Hypothalamus (tissue), 51 donors: Measurements from ENCODE around the gene ASPRV1.

Experiments
- DNase-seq, 51 donors: peaks; one replicate each; lab custom pipeline; 2025; lab: John Stamatoyannopoulos, UW

ASPRV1 gene

GRCh38 chr2:69945441-69945840 lies 16.0 kb downstream of the ASPRV1 start:
- no peak for DNase-seq

GRCh38 chr2:69944756-69945155 lies 16.7 kb downstream of the ASPRV1 start:
- no peak for DNase-seq

DNA sequence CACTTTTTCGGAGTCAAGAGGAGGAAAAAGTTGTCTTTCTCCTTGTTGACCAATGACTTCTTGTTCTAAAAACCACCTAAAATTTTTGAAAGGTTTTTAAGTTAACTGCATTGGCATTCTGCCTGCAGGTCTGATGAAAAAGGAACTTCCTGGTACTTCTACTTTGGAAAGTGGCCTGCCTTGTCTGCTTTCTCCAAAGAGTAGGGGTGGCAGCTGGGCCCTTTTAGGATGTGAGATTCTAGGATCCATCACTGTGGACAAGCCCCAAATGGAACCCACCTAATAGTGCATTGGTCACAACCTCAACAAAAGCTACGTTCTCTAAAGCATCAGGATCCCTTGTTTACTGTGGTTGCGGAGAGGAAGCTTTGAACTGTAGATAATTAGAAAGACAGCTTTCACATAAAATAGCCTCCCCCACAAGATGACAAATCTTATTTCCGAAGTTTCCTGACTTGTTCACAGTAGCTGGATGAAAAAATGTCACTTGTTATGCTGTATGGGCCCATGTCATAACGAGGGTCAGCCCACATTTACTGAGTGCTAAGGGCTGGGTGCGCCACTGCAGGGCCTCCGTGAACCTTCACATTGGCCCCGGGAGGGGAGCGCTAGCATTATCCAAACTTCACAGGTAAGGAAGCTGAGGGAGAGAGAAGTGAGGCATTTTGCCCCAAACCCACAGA lies 17.4 kb downstream of the ASPRV1 start:
- no peak for DNase-seq

DNA sequence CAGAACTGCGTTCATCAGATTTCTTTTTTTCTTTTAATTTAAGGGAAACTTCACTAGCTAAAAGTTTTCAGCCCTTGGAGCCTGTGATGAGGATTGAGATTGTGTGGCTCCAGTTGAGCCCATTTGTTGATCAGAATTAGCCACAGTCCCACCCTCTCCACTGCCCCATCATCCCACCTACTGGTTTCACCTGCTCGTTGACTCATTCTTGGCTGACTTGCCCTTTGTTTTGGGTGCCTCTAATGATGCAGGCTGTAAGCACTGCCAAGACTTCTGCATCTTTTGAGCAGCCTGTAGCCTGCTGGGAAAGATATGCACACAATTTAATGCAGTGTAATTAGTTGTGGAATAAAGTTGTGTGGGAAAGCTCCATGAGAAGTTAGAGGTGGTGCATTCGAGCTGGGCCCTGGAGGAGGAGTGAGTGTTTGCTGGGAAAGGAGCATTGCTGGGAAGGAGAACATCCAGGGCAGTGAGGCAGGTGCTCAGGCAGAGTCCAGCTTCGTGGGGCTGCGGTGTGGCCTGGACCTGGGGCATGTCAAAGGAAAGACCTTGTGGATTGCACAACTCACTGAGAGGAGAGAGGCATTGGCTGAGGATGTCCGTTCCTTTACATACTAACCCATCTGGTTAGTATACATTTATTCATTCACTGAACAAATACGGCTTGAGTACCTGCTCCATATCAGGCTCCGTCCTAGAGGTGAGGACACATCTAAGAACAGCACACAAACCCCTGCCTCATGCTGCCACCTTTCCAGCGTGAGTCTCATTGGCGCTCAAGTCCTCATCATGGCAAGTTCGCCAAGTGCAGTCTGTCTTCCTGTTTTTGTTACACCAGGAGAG lies 18.2 kb downstream of the ASPRV1 start:
- no peak for DNase-seq

DNA sequence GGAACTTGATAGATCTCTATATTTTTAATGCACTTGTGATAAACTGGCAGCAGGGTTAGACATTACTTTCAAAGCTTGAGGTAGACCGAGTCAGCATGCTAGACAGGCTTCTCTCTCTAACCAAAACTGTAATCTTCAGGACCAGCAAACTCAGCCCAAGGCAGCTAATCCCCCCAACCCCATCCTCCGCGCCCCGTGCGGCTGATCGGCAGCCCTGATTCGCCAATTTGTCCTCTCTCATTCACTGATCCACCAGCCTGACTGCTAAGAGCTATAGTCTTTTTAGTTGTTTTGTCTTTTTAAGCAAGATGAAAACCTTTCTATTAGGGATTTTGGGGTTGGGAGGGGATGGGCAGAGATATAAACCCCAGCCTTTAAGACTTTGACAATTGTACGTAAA lies 20.7 kb downstream of the ASPRV1 start:
- no peak for DNase-seq

DNA sequence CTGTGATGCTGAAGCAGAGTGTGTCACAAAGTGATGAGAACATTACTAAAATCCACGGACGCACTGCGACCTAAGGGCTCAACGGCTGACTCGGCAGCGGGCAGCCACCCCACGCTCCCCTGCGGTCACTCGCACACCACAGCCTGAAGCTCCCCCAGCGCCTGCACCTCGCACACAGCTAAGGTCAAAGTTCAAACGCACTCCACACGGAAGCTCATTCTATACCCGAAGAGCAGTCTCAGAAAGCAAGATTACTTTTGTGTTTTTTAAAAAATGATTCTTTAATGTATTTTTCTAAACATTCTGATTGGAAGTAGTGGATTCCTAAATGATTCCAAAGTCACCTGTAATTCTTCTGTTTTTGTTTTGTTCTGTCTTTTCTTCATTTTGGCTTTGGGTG lies 21.7 kb downstream of the ASPRV1 start:
- no peak for DNase-seq

DNA sequence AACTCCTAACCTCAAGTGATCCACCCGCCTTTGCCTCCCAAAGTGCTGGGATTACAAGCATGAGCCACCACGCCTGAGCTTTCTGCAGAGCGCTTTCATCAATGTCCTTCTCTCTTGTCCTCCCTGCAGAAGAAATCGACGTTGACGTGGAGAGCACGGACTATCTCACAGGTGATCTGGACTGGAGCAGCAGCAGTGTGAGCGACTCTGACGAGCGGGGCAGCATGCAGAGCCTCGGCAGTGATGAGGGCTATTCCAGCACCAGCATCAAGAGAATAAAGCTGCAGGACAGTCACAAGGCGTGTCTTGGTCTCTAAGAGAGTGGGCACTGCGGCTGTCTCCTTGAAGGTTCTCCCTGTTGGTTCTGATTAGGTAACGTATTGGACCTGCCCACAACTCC lies 23.5 kb downstream of the ASPRV1 start:
- no peak for DNase-seq

DNA sequence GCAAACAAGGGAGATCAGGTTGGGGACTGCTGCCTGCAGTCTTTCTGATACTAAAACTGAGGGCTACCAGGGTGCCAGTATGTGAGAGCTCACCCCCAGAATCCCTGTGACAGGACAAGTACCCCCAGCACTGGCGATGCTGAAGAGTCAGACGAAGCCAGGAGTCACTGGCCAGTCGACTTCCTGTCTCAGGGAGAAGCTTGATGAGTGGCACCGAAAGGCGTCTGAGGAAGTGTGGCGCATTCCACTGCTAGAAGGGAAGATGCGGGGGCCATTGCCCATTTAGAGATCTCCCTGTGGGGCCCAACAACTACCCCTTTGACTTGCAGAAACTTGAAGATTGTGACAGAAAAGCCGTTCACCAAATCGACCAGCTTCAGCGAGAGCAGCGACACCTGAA lies 24.5 kb downstream of the ASPRV1 start:
- DNase-seq = no peak

GRCh38 chr2:69935011-69935410 lies 26.4 kb downstream of the ASPRV1 start:
- DNase-seq = no peak

- DNase-seq = no peak
Observed at GRCh38 chr2:69934614-69934908, 26.9 kb downstream of the ASPRV1 start.

- peak in 3 of 51 donors; percentile 10 to 23 (median 21) for DNase-seq
Observed at GRCh38 chr2:69933839-69934613, 27.4 kb downstream of the ASPRV1 start.

GRCh38 chr2:69933254-69933828 lies 28.1 kb downstream of the ASPRV1 start:
- no peak for DNase-seq

DNA sequence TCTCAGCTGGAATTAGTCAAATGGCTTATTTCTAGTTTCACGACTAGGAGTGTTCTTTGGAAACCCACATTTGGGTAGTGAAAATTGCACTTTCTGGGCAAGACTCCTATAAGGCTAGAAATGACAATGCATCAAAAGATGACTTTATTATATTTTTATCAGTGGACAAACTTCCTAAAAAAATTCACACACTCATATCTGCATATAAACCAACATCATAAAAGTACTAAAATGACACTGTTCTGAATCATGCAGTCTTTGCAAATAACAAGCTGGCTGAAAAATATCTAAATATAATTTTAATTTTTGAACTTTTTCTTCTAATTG lies 28.9 kb downstream of the ASPRV1 start:
- DNase-seq = no peak

GRCh38 chr2:69931832-69932595 lies 29.4 kb downstream of the ASPRV1 start:
- DNase-seq = peak in 8 of 51 donors; percentile 17 to 37 (median 23)

DNA sequence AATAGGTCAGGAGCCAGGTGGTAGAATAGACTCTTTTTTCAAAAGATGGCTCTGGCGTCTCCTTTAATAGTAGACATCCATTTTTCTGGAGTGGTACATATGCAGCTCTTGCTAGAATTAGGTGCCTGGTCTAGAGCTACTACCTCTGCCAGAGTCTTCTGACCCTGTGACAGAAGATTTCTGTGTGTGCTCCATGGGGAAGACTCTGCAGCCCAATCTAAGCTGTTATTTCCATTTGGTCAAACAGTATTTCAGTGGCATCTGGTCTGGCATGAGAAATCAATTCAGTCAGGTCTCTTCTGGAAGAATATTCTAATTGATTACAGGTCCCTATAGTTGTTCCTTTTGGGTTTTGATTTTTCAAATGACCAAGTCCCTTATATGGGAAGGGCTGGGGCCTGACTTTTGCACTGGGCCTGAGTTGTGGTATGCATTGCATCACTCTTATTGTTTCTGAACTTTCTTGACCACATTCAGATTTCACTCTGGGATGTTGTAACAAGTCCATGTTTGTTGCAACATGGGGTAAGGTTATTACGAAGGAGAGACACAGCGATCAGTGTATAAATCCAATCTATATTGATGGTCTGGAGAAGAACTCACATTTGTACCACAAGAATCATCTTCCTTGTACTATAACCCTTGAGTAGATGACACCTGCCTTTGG lies 34.4 kb downstream of the ASPRV1 start:
- DNase-seq = no peak

GRCh38 chr2:69923116-69923515 lies 38.3 kb downstream of the ASPRV1 start:
- DNase-seq = no peak

DNA sequence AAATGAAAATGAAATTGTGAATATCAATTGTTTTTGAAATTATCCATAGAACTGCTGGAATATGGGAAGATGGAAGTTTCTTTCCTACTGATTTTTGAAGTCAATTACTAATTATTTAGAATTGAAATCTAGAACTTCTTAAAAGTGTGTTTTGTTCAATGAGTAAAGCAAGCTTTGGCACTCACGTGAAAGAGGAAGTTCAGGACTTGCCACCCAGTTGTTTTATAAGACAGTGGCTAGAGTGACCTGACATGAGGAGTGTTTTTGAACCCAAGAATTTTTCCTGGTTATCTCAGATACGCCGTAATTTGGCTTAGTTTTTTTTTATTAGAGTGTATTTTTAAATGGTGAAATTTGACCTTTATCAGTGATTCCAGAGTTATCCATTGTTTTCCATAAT lies 43.0 kb downstream of the ASPRV1 start:
- DNase-seq = no peak

GRCh38 chr2:69917852-69918251 lies 43.6 kb downstream of the ASPRV1 start:
- peak in 1 of 51 donors; percentile 12 for DNase-seq

GRCh38 chr2:69916106-69916505 lies 45.3 kb downstream of the ASPRV1 start:
- no peak for DNase-seq
